ENCODE measurements around the gene NLRP6. TPM values are rescaled to one million over a fixed set of nuclear protein-coding genes. Genes with fewer than 3 reads are reported as not detected.
A peak's percentile ranks its signal among the peaks of the same experiment; 100 is the strongest.

Gene NLRP6
- total RNA-seq, 1 donor from 2014 or later: not detected

- Mint-ChIP-seq H3K36me3 (no peaks in the 10 kb centered on the region), H3K27me3 (ENCODE audit: low read depth) (peaks cover 20% of the 10 kb centered on the region), H3K27ac (no peak overlapping the region), H3K9me3 (peaks cover 11% of the 10 kb centered on the region), H3K4me3 (no peak overlapping the region), H3K4me1 (peaks cover 4% of the 10 kb centered on the region)
- TF ChIP-seq CTCF (IDR thresholded peaks at IDR 0.05; ENCODE audit: unreplicated experiment): no peak
- DNase-seq (ENCODE audit: low spot score in 2 of 2, unreplicated experiment in 2 of 2): no peak
Measured at GRCh38 chr11:272195-272930, 5.8 kb upstream of the NLRP6 start.

DNA sequence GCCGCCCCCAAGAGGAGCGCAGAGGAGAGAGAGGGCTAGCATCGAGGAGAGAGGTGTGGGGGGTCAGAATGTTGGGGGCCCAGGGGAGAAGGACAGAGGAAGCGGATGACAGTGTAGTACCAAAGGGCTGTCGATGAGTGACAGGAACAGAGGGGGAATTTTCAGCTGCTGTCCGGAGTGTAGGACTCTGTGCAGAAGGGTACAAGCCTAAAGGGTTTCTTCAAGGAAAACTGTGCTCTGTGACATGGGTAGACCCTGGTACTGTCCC lies 5.3 kb upstream of the NLRP6 start:
- DNase-seq (ENCODE audit: low spot score in 2 of 2, unreplicated experiment in 2 of 2): no peak
- Mint-ChIP-seq H3K27ac (no peak overlapping the region), H3K4me3 (no peak overlapping the region), H3K36me3 (no peaks in the 10 kb centered on the region), H3K4me1 (peaks cover 4% of the 10 kb centered on the region), H3K27me3 (ENCODE audit: low read depth) (peaks cover 20% of the 10 kb centered on the region), H3K9me3 (peaks cover 11% of the 10 kb centered on the region)
- no peak for TF ChIP-seq CTCF (IDR thresholded peaks at IDR 0.05; ENCODE audit: unreplicated experiment)

DNA sequence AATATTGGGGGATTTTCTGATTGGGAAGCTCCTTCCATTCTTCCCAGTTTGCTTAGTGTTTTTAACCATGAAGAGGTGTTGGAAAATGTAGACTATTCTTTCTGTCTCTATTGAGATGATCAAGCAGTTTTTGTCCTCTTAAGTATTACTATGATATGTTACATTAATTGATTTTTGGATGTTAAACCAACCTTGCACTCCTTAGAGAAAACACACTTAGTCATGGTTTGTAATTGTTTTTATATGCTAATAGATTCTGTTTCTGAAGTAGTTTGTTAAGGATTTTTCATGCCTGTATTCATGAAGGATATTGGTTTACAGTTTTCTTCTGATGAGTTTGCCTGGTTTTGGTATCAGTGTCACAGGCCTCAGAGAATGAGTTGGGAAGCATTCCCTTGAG lies 2.0 kb upstream of the NLRP6 start:
- TF ChIP-seq CTCF (IDR thresholded peaks at IDR 0.05; ENCODE audit: unreplicated experiment): no peak
- Mint-ChIP-seq H3K27me3 (ENCODE audit: low read depth) (peaks cover 9% of the 10 kb centered on the region), H3K4me1 (peaks cover 6% of the 10 kb centered on the region), H3K36me3 (no peaks in the 10 kb centered on the region), H3K27ac (no peak overlapping the region), H3K4me3 (no peak overlapping the region), H3K9me3 (peaks cover 11% of the 10 kb centered on the region)
- DNase-seq (ENCODE audit: low spot score in 2 of 2, unreplicated experiment in 2 of 2): no peak

DNA sequence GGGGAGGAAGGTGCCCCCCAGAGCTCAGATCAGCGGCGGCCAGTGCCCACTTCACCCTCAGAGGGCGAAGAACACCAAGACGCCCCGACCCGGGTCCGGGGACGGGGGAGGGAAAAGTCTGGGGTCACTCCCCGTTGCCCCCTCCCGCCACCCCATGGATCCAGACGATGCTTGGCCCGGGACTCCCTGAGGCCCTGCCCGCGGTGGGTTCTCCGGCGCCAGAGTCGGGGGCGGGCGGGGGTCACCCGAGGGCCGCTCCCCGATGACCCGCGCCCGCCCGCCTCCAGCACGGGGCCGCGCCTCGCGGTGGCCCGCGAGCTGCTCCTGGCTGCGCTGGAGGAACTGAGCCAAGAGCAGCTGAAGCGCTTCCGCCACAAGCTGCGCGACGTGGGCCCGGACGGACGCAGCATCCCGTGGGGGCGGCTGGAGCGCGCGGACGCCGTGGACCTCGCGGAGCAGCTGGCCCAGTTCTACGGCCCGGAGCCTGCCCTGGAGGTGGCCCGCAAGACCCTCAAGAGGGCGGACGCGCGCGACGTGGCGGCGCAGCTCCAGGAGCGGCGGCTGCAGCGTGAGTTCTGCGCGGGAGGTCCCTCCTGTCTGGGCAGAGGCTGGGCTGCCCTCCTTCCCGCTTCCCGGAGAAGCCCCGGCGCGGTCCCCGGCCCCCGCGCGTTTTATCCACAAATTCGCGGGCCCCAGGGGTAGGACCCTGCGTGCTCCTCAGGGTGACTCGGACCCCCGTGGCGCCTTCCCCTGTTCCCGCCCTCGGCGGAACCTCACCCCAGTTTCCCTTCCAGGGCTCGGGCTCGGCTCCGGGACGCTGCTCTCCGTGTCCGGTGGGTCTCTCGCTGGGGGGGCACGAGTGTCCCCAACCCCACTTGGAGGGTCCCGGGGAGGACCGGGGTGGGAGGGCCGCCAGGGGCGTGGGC lies 1.1 kb downstream of the NLRP6 start:
- Mint-ChIP-seq H3K27ac (no peak overlapping the region), H3K4me1 (peaks cover 11% of the 10 kb centered on the region), H3K36me3 (no peaks in the 10 kb centered on the region), H3K27me3 (ENCODE audit: low read depth) (peaks cover 2% of the 10 kb centered on the region), H3K4me3 (no peak overlapping the region), H3K9me3 (peaks cover 11% of the 10 kb centered on the region)
- no peak for TF ChIP-seq CTCF (IDR thresholded peaks at IDR 0.05; ENCODE audit: unreplicated experiment)
- DNase-seq (ENCODE audit: low spot score in 2 of 2, unreplicated experiment in 2 of 2): peak in 1 of 2 experiments; percentile 37

DNA sequence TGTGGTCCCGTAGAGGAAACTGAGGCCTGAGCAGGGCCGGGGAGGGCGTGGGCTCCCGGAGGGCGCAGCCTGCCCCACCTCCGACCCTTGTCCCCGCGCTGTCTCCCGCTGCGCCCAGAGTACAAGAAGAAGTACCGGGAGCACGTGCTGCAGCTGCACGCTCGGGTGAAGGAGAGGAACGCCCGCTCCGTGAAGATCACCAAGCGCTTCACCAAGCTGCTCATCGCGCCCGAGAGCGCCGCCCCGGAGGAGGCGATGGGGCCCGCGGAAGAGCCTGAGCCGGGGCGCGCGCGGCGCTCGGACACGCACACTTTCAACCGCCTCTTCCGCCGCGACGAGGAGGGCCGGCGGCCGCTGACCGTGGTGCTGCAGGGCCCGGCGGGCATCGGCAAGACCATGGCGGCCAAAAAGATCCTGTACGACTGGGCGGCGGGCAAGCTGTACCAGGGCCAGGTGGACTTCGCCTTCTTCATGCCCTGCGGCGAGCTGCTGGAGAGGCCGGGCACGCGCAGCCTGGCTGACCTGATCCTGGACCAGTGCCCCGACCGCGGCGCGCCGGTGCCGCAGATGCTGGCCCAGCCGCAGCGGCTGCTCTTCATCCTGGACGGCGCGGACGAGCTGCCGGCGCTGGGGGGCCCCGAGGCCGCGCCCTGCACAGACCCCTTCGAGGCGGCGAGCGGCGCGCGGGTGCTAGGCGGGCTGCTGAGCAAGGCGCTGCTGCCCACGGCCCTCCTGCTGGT lies 1.9 kb downstream of the NLRP6 start:
- Mint-ChIP-seq H3K27me3 (ENCODE audit: low read depth) (peaks cover 2% of the 10 kb centered on the region), H3K4me3 (no peak overlapping the region)

More for the DNA sequence above, 1.9 kb downstream of the NLRP6 start:
- H3K9me3 Mint-ChIP-seq: peaks cover 11% of the 10 kb centered on the region
- no peaks in the 10 kb centered on the region for H3K36me3 Mint-ChIP-seq
- H3K27ac Mint-ChIP-seq: no peak overlapping the region
- no peak for TF ChIP-seq CTCF (IDR thresholded peaks at IDR 0.05; ENCODE audit: unreplicated experiment)
- H3K4me1 Mint-ChIP-seq: peaks cover 11% of the 10 kb centered on the region
- DNase-seq (ENCODE audit: low spot score in 2 of 2, unreplicated experiment in 2 of 2): no peak
